Coronary artery (tissue), 2 donors: ENCODE results near the gene NHLRC4.

ENCODE experiments used
- DNase-seq: peaks from one replicate; pipeline ENCODE4 v3.0.0-alpha.2; 2017; ENCODE audit warnings: low spot score
- H3K27ac ChIP-seq, 2 donors: fragments of 200-600 bp; sonication (generic); one replicate each; pipeline ENCODE4 v1.5.1; 2016 to 2019
- H3K4me3 ChIP-seq: fragments of 200-600 bp; sonication (generic); 2 replicates; pipeline ENCODE4 v1.5.1; 2016; ENCODE audit warnings: mild to moderate bottlenecking, moderate library complexity
- CTCF ChIP-seq: fragments of 200-600 bp; sonication (generic); IDR thresholded peaks from one replicate; pipeline ENCODE4 v1.5.1; 2019; ENCODE audit warnings: antibody characterized with exemption

Gene NHLRC4

DNA sequence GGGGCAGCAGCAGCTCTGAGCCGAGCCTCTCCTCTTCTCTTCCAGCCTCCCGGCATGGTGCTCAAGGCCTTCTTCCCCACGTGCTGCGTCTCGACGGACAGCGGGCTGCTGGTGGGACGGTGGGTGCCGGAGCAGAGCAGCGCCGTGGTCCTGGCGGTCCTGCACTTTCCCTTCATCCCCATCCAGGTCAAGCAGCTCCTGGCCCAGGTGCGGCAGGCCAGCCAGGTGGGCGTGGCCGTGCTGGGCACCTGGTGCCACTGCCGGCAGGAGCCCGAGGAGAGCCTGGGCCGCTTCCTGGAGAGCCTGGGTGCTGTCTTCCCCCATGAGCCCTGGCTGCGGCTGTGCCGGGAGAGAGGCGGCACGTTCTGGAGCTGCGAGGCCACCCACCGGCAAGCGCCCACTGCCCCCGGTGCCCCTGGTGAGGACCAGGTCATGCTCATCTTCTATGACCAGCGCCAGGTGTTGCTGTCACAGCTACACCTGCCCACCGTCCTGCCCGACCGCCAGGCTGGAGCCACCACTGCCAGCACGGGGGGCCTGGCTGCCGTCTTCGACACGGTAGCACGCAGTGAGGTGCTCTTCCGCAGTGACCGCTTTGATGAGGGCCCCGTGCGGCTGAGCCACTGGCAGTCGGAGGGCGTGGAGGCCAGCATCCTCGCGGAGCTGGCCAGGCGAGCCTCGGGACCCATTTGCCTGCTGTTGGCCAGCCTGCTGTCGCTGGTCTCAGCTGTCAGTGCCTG is 7.4 kb downstream of the NHLRC4 start:
- no peak overlapping the region for H3K27ac ChIP-seq
- DNase-seq = no peak
- no peak for TF ChIP-seq CTCF
- H3K4me3 ChIP-seq = no peak overlapping the region

DNA sequence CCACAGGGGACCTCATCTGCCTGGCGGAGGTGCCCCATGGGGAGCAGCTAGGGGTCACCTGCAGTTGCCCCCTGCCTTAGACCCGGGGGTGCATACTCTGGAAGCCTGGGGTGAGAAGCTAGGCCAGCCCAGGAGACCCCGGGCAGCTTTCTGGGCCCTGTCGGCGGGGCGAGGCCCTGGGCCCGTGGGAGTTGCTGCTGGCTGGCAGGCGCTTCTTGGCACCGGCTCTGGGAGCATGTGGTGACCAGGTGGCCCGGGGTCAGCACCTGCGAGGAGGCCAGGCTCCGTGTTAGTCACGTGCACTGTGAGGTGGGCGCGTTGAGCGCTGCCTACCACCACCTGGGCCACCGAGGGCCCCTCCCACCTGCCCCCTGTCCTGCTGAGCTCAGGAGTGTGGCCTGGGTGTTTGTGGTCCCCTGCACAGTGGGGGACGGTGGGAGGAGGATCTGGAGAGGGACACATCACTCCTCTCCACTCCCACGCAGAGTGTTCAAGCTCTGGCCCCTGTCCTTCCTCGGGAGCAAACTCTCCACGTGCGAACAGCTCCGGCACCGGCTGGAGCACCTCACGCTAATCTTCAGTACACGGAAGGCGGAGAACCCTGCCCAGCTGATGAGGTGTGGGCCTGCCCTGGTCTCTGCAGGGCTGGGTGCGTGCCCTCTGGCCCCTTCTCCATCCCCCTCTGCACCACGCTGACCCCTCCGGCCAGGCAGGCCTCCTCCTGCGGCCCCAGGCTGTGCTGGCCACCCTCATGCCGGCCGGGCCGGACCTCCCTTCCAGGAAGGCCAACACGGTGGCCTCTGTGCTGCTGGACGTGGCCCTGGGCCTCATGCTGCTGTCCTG is 8.8 kb downstream of the NHLRC4 start:
- no peak for DNase-seq
- no peak for TF ChIP-seq CTCF
- H3K4me3 ChIP-seq = no peak overlapping the region
- H3K27ac ChIP-seq = no peak overlapping the region

GRCh38 chr16:576197-576822 is 9.5 kb downstream of the NHLRC4 start:
- no peak for TF ChIP-seq CTCF
- no peak overlapping the region for H3K4me3 ChIP-seq
- H3K27ac ChIP-seq = no peak overlapping the region
- DNase-seq = no peak

GRCh38 chr16:576823-577201 is 10.0 kb downstream of the NHLRC4 start:
- Histone ChIP-seq H3K4me3 (no peak overlapping the region), H3K27ac (no peak overlapping the region)
- TF ChIP-seq CTCF = no peak
- no peak for DNase-seq

GRCh38 chr16:577796-578195 is 11.0 kb downstream of the NHLRC4 start:
- H3K27ac ChIP-seq = no peak overlapping the region

DNA sequence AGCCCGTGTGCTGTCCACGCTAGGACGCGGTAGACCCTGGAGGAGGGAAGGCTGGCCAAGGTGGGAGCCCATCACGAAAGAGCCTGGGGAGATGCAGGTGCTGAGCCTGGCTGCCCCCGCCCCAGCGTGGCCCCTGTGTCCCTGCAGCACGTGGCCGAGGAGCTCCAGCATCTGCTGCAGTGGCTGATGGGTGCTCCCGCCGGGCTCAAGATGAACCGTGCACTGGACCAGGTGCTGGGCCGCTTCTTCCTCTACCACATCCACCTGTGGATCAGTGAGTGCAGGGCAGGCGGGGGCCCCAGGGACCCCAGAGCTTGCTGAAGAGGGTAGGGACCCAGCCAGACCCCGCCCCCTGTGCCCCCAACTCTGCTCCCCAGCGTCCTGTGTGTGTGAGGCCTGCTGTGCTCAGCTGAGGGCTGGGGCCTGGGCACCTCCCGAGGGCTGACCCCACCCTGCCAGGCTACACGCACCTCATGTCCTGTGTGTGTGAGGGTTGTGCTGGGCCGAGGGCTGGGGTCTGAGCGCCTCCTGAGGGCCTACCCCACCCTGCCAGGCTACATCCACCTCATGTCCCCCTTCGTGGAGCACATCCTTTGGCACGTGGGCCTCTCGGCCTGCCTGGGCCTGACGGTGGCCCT is 11.5 kb downstream of the NHLRC4 start:
- TF ChIP-seq CTCF = no peak
- no peak overlapping the region for H3K27ac ChIP-seq
- no peak overlapping the region for H3K4me3 ChIP-seq
- no peak for DNase-seq

More at GRCh38 chr16:577796-578195, 11.0 kb downstream of the NHLRC4 start:
- TF ChIP-seq CTCF = no peak
- no peak overlapping the region for H3K4me3 ChIP-seq
- DNase-seq = no peak
